B cell (primary cell): ENCODE results near the gene CCDC106. TPM values are rescaled to one million over a fixed set of nuclear protein-coding genes. Genes with fewer than 3 reads are reported as not detected.

ENCODE experiments used
- ATAC-seq: fragments of 200-7000 bp; cut with Tn5 transposase; one replicate; pipeline ENCODE4 v1.10.0; 2021; ENCODE audit warnings: low read depth, mild to moderate bottlenecking, moderate number of reproducible peaks, moderate library complexity
- CTCF ChIA-PET: fragments of 350-600 bp; sonication (Branson Sonifier 250); formaldehyde crosslinking; loops from one replicate; lab custom pipeline; 2021; ENCODE audit warnings: antibody characterized with exemption, inconsistent platforms; lab: Charles Lee
- POLR2A ChIA-PET: fragments of 350-600 bp; sonication (Branson Sonifier 250); formaldehyde crosslinking; loops from one replicate; lab custom pipeline; 2021; ENCODE audit warnings: antibody characterized with exemption; lab: Charles Lee
- DNase-seq: peaks from one replicate; pipeline ENCODE4 v3.0.0; 2013
- H2AFZ ChIP-seq: 2 replicates; pipeline ENCODE4 v1.6.1; 2012; ENCODE audit warnings: mild to moderate bottlenecking, low read depth, low read length; ENCODE audit not compliant: insufficient read depth, poor library complexity, severe bottlenecking
- H3K27ac ChIP-seq, 2 donors: 1 replicate in 1 of 2; 2 replicates in 1 of 2; pipeline ENCODE4 v1.5.1; 2012 to 2013; ENCODE audit warnings: low read length in 2 of 2, mild to moderate bottlenecking in 2 of 2, moderate library complexity in 1 of 2
- H3K27me3 ChIP-seq, 4 experiments: fragments of 200-600 bp in 1 of 4; sonication (generic) in 1 of 4; replicated peaks in 1 of 4; 1 replicate in 2 of 4; 2 replicates in 2 of 4; pipeline versions ENCODE4 v1.6.1 to v1.7.0; 2013 to 2016; ENCODE audit warnings: low read length in 3 of 4, mild to moderate bottlenecking in 2 of 4, mixed read lengths in 1 of 4, moderate library complexity in 1 of 4; ENCODE audit not compliant: insufficient read depth in 4 of 4, control insufficient read depth in 3 of 4; ENCODE audit errors: control extremely low read depth in 1 of 4
- H3K36me3 ChIP-seq, 2 experiments: replicated peaks in 1 of 2; 1 replicate in 1 of 2; 2 replicates in 1 of 2; pipeline versions ENCODE4 v1.6.1 to v1.7.1; 2013; ENCODE audit warnings: low read length in 1 of 2; ENCODE audit not compliant: insufficient read depth in 2 of 2, control insufficient read depth in 1 of 2; ENCODE audit errors: control extremely low read depth in 1 of 2, extremely low read depth in 1 of 2
- H3K4me1 ChIP-seq, 2 donors: fragments of 200-600 bp in 1 of 2; sonication (generic) in 1 of 2; 1 replicate in 1 of 2; 2 replicates in 1 of 2; pipeline versions ENCODE4 v1.5.1 to v1.6.1; 2013 to 2017; ENCODE audit warnings: low read length in 2 of 2; ENCODE audit not compliant: control insufficient read depth in 2 of 2, insufficient read depth in 2 of 2
- H3K4me2 ChIP-seq: replicated peaks from 2 replicates; pipeline ENCODE3; 2012; ENCODE audit warnings: mild to moderate bottlenecking, low read depth, low read length; ENCODE audit not compliant: poor library complexity, severe bottlenecking
- H3K4me3 ChIP-seq, 5 experiments: fragments of 200-600 bp in 1 of 5; sonication (generic) in 1 of 5; 1 replicate in 3 of 5; 2 replicates in 2 of 5; pipeline versions ENCODE4 v1.5.1 to v1.7.0; 2011 to 2016; ENCODE audit warnings: low read length in 4 of 5, mild to moderate bottlenecking in 4 of 5, low read depth in 2 of 5, control low read depth in 1 of 5, moderate library complexity in 1 of 5; ENCODE audit not compliant: insufficient read depth in 1 of 5; ENCODE audit errors: control extremely low read depth in 1 of 5, extremely low read depth in 1 of 5
- H3K79me2 ChIP-seq: fragments of 200-600 bp; sonication (generic); one replicate; pipeline ENCODE4 v1.6.0; 2016; ENCODE audit warnings: low read length; ENCODE audit not compliant: control insufficient read depth, insufficient read depth
- H3K9ac ChIP-seq: fragments of 200-600 bp; sonication (generic); 2 replicates; pipeline ENCODE4 v1.6.1; 2017; ENCODE audit warnings: mild to moderate bottlenecking, low read length, moderate library complexity
- H3K9me3 ChIP-seq, 3 donors: one replicate each; pipeline versions ENCODE4 v1.6.1 to v1.7.1; 2013; ENCODE audit warnings: low read length in 2 of 3; ENCODE audit not compliant: control insufficient read depth in 2 of 3, insufficient read depth in 1 of 3; ENCODE audit errors: control extremely low read depth in 1 of 3
- H4K20me1 ChIP-seq: 2 replicates; pipeline ENCODE4 v1.6.0; 2012; ENCODE audit warnings: mild to moderate bottlenecking, low read length; ENCODE audit not compliant: insufficient read depth, control insufficient read depth, poor library complexity, severe bottlenecking
- H3K27ac Mint-ChIP-seq: one replicate; pipeline ENCODE4 v1.8.0; 2021; ENCODE audit warnings: mixed read lengths
- H3K27me3 Mint-ChIP-seq: one replicate; pipeline ENCODE4 v1.8.0; 2021; ENCODE audit warnings: mixed read lengths
- H3K4me1 Mint-ChIP-seq: one replicate; pipeline ENCODE4 v1.8.0; 2021; ENCODE audit warnings: mixed read lengths
- H3K4me3 Mint-ChIP-seq: one replicate; pipeline ENCODE4 v1.8.0; 2021; ENCODE audit warnings: mixed read lengths
- H3K9me3 Mint-ChIP-seq: one replicate; pipeline ENCODE4 v1.8.0; 2022; ENCODE audit warnings: mixed read lengths; ENCODE audit not compliant: insufficient read depth
- EZH2 ChIP-seq: IDR thresholded peaks from 2 replicates; pipeline ENCODE4 v1.6.1; 2012; ENCODE audit warnings: borderline replicate concordance, low read depth, mild to moderate bottlenecking, moderate library complexity, low read length; ENCODE audit not compliant: insufficient read depth, poor library complexity, severe bottlenecking
- WGBS: methylation state at CpG from one replicate; pipeline ENCODE4 v1.1.5; 2013; ENCODE audit warnings: missing lambda C conversion rate; ENCODE audit not compliant: insufficient coverage; 5-methylcytosine and 5-hydroxymethylcytosine counted together
- intact Hi-C: fragments of 100-400 bp; cut with micrococcal nuclease; formaldehyde crosslinking; loops from one replicate; pipeline ENCODE4 v1.10.0; 2022
- polyA plus RNA-seq: library from polyadenylated mRNA; depleted of rRNA; stranded (reverse); fragments of >200 nt; gene quantifications from 2 replicates; pipeline ENCODE4 v1.2.3, GENCODE V29; 2012
- total RNA-seq, 2 donors: library from RNA; stranded (reverse); fragments of 120-200 nt in 1 of 2; gene quantifications; 1 replicate in 1 of 2; 2 replicates in 1 of 2; pipeline versions ENCODE4 v1.2.3 to v1.2.4, GENCODE V29; 2013 to 2022
- TF ChIP-seq, protein P1 (sequence below): fragments of 200-600 bp; IDR thresholded peaks from one replicate; pipeline ENCODE4 v1.8.0; 2022; ENCODE audit warnings: antibody characterized with exemption, mild to moderate bottlenecking

Gene CCDC106
- total and polyA plus RNA-seq, 2 donors (not counting 1 experiment from before 2014, with no cell fraction given), result 25.2 to 52.1 TPM

DNA sequence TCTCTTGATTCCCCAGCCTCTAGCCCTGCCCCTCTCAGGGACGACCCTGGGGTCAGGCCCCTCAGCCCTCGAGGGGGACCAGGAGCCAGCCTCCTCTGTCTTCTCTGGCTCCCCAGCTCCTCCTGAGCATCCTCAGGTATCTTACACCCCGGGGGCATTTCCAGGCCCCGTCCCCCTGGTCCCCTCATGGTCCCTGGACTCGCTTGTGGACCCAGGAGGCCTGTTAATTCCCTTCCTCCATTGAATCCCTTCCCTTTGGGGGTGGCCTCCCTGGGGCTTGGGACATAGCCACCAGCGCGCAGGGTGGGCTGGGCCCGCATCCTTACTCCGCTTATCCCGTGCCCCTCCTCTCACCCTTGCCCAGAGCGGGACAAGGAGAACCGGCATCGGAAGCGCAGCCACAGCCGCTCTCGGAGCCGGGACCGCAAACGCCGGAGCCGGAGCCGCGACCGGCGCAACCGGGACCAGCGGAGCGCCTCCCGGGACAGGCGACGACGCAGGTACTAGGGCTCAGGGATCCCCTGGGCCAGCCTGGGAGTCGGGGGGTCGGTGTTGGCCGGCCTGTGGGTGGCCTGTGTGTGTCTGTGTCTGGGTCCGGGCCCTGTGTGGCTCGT, 10.9 kb downstream of the CCDC106 start:
- 96% methylated on average over 34 of the region's 37 CpGs for WGBS
- no peaks in the 10 kb centered on the region for H3K9me3 Mint-ChIP-seq
- no peak overlapping the region for H2AFZ ChIP-seq
- ATAC-seq (no peak), DNase-seq (no peak)
- H3K4me2 ChIP-seq, result peak overlapping the region; percentile 87
- no peaks in the 10 kb centered on the region for H3K27me3 ChIP-seq
- peaks cover 0 to 63% of the 10 kb centered on the region in 2 experiments for H3K36me3 ChIP-seq
- H3K27ac Mint-ChIP-seq, result no peak overlapping the region
- intact Hi-C loops, result no loop called here
- peaks cover 34 to 44% of the 10 kb centered on the region in 2 donors for H3K4me1 ChIP-seq
- no peak for TF ChIP-seq EZH2
- TF ChIP-seq, protein P1, sequence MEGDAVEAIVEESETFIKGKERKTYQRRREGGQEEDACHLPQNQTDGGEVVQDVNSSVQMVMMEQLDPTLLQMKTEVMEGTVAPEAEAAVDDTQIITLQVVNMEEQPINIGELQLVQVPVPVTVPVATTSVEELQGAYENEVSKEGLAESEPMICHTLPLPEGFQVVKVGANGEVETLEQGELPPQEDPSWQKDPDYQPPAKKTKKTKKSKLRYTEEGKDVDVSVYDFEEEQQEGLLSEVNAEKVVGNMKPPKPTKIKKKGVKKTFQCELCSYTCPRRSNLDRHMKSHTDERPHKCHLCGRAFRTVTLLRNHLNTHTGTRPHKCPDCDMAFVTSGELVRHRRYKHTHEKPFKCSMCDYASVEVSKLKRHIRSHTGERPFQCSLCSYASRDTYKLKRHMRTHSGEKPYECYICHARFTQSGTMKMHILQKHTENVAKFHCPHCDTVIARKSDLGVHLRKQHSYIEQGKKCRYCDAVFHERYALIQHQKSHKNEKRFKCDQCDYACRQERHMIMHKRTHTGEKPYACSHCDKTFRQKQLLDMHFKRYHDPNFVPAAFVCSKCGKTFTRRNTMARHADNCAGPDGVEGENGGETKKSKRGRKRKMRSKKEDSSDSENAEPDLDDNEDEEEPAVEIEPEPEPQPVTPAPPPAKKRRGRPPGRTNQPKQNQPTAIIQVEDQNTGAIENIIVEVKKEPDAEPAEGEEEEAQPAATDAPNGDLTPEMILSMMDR, result no peak
- ChIA-PET POLR2A (no interaction called here), CTCF (interaction anchor here (0.8 kb wide), 1 partner anchor 26 kb away, joined by 3 read pairs; no protein-coding TSS in a partner anchor)
- peaks cover 86% of the 10 kb centered on the region for H4K20me1 ChIP-seq
- no peak overlapping the region for H3K4me3 ChIP-seq
- H3K9ac ChIP-seq, result no peak overlapping the region
- H3K27ac ChIP-seq, result no peak overlapping the region
- peaks cover 87% of the 10 kb centered on the region for H3K79me2 ChIP-seq
- H3K27me3 Mint-ChIP-seq, result no peaks in the 10 kb centered on the region
- no peak overlapping the region for H3K4me3 Mint-ChIP-seq
- no peaks in the 10 kb centered on the region for H3K9me3 ChIP-seq
- H3K4me1 Mint-ChIP-seq, result peaks cover 52% of the 10 kb centered on the region

DNA sequence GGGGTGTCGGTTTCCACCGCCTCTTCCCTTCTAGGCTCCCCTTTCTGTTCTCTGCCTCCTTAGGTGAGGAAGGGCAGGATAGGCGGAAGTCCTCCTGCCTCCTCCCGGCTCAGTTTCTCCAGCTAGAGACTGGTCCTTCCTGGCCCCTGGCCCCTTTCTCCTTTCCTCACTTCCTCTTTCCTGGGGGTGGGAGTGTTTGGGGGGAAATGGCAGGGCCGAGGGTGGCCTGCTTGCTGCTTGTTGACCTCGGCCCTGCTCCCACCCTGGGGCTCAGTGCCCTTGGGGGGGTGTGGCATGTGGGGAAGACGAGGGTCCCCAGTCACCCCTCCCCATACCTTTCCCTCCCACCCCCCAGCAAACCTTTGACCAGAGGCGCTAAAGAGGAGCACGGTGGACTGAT, 11.8 kb downstream of the CCDC106 start:
- H2AFZ ChIP-seq, result no peak overlapping the region
- no peaks in the 10 kb centered on the region for H3K9me3 ChIP-seq
- no peak overlapping the region for H3K9ac ChIP-seq
- TF ChIP-seq EZH2, result no peak
- TF ChIP-seq, protein P1, result no peak
- Mint-ChIP-seq H3K27ac (no peak overlapping the region), H3K9me3 (no peaks in the 10 kb centered on the region), H3K4me3 (no peak overlapping the region), H3K4me1 (peaks cover 52% of the 10 kb centered on the region), H3K27me3 (no peaks in the 10 kb centered on the region)
- POLR2A ChIA-PET, result no interaction called here
- peak overlapping the region in 1 of 2 donors; percentile 30 for H3K27ac ChIP-seq
- CTCF ChIA-PET, result no interaction called here
- H3K79me2 ChIP-seq, result peaks cover 96% of the 10 kb centered on the region
- DNase-seq (no peak), ATAC-seq (no peak)
- no peaks in the 10 kb centered on the region for H3K27me3 ChIP-seq
- H4K20me1 ChIP-seq, result peaks cover 94% of the 10 kb centered on the region
- intact Hi-C loops, result no loop called here
- H3K4me3 ChIP-seq, result no peak overlapping the region
- H3K36me3 ChIP-seq, result peaks cover 0 to 71% of the 10 kb centered on the region in 2 experiments
- H3K4me2 ChIP-seq, result peak overlapping the region; percentile 18
- H3K4me1 ChIP-seq, result peaks cover 34 to 44% of the 10 kb centered on the region in 2 donors
- WGBS, result 91% methylated on average over 5 of the region's 9 CpGs
